Measurements from ENCODE around the gene PTPRB.
A peak's percentile ranks its signal among the peaks of the same experiment; 100 is the strongest.

The PTPRB gene

DNA sequence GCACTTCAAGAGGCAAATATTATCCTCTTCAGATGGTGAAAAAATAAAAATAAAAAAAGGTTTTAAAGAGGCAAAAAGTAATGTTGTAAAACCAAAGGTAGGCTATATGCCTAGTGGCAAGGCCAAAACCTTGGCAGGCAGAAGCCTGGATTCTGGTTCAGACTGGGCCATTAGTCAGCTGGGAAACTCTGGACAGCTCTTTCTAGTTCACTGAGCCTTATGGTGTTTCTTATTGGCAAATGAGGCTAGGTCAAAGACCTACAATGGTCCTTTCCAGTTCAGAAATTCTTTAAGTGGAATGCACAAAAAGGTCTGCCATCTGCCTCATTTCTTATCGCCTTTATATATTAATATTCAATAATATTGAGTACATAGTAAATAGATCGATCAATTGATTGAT, 44.6 kb downstream of the PTPRB start:
- Mint-ChIP-seq H3K9me3 (peaks cover 4% of the 10 kb centered on the region in 2 donors), H3K4me1 (peaks cover 0 to 3% of the 10 kb centered on the region in 2 donors), H3K36me3 (no peaks in the 10 kb centered on the region), H3K27ac (no peak overlapping the region), H3K27me3 (peaks cover 5 to 16% of the 10 kb centered on the region in 2 donors), H3K4me3 (no peak overlapping the region)
- ATAC-seq (replicated peaks) (no peak), DNase-seq (no peak)

DNA sequence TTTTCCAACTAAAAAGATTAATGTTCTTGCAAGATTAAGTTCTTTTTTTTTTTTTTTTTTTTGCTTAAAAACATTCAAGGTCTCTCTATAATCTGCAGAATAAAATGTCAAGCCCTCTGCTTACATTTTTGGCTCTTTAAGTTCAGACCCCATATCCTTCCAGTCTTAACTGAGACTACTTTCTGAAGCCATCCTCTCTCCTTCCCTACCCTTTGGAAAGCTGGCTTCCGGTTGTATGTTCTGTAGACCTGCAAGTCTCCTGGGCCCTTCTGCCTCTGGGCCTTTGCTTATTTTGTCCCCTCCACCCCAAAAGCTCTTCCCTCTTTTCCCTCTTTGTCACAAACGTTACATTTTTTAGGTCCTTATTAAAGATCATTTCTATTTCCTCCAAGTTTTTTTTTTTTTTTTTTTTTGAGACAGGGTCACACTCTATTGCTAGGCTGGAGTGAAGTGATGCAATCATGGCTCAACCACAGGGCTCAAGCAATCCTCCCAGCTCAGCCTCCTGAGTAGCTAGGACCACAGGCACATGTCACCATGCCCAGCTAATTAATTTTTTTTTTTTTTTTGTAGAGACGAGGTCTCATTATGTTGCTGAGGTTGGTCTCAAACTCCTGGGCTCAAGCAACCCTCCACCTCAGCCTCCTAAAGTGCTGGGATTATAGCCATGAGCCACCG, 46.5 kb downstream of the PTPRB start:
- H3K4me1 Mint-ChIP-seq: peaks cover 0 to 3% of the 10 kb centered on the region in 2 donors
- DNase-seq (no peak), ATAC-seq (replicated peaks) (no peak)
- H3K27me3 Mint-ChIP-seq: peaks cover 5 to 16% of the 10 kb centered on the region in 2 donors
- H3K27ac Mint-ChIP-seq: no peak overlapping the region
- peaks cover 4 to 6% of the 10 kb centered on the region in 2 donors for H3K9me3 Mint-ChIP-seq
- no peaks in the 10 kb centered on the region for H3K36me3 Mint-ChIP-seq
- no peak overlapping the region for H3K4me3 Mint-ChIP-seq

DNA sequence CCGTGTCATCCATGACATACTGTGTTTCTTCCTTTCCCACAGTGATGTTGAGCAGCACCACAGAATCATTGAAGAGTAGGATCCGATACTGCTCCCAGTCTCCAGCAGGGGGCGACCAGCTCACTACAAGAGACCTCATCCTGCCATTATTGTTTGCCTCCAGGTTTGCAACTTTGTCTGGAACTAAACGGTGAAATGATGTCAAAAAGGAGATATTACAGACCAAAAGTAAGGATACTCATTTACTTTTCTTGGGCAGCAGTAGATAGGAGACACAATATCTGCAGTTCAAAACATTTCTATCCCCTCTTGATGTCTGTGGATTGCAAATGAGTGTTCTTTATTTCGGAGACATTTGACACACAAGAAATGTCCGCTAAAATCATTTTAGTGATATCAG, 47.2 kb downstream of the PTPRB start:
- peak; percentile 81 to 83 for ATAC-seq (replicated peaks)
- H3K9me3 Mint-ChIP-seq: peaks cover 4 to 7% of the 10 kb centered on the region in 2 donors
- H3K4me3 Mint-ChIP-seq: no peak overlapping the region

DNA sequence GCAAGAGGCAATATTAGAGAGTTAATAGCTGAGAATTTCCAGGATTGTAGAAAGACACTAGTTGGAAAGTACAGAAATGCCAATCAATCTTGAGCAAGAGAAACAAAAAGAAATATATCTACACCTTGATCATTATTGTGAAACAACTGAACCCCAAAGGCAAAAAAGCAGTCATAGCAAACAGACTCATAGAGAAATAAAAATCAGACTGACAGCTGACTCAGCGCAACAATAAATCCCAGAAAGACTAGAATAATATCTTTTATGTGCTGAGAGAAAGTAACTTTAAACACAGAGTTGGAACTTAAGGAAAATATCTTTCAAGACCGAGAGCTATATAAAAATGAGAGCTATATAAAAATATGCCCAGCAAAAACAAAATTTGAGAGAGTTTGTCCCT, 52.9 kb downstream of the PTPRB start:
- peaks cover 0 to 5% of the 10 kb centered on the region in 2 donors for H3K27me3 Mint-ChIP-seq
- H3K9me3 Mint-ChIP-seq: peaks cover 9 to 16% of the 10 kb centered on the region in 2 donors
- no peaks in the 10 kb centered on the region for H3K36me3 Mint-ChIP-seq
- no peaks in the 10 kb centered on the region for H3K4me1 Mint-ChIP-seq
- no peak overlapping the region for H3K4me3 Mint-ChIP-seq
- ATAC-seq (replicated peaks): no peak
- H3K27ac Mint-ChIP-seq: no peak overlapping the region
- DNase-seq: no peak

More for the DNA sequence above, 47.2 kb downstream of the PTPRB start:
- Mint-ChIP-seq H3K27me3 (peaks cover 5 to 16% of the 10 kb centered on the region in 2 donors), H3K4me1 (peaks cover 0 to 3% of the 10 kb centered on the region in 2 donors), H3K27ac (no peak overlapping the region), H3K36me3 (no peaks in the 10 kb centered on the region)
- peak; percentile 21 for DNase-seq

DNA sequence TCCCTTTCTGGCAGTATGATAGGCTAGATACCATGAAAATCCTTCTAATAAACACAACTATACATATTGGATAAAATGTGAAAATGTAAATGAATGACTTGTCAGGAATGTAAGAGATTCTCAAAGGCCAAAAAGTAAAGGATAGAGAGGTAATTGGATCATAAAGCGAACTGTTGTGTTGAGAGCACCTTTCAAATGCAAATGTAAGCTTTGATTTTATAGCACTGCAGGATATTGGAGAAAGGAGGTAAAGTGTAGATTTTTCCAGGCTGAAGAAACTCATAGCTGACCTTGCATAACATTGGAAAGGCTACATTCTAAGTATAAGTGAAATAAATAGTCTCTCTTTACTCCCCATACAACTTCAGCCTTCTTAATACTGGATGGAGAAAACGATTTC, 54.0 kb downstream of the PTPRB start:
- Mint-ChIP-seq H3K9me3 (peaks cover 9 to 16% of the 10 kb centered on the region in 2 donors), H3K27me3 (peaks cover 0 to 5% of the 10 kb centered on the region in 2 donors), H3K36me3 (no peaks in the 10 kb centered on the region), H3K4me3 (no peak overlapping the region), H3K27ac (no peak overlapping the region), H3K4me1 (no peaks in the 10 kb centered on the region)
- DNase-seq (no peak), ATAC-seq (replicated peaks) (no peak)

DNA sequence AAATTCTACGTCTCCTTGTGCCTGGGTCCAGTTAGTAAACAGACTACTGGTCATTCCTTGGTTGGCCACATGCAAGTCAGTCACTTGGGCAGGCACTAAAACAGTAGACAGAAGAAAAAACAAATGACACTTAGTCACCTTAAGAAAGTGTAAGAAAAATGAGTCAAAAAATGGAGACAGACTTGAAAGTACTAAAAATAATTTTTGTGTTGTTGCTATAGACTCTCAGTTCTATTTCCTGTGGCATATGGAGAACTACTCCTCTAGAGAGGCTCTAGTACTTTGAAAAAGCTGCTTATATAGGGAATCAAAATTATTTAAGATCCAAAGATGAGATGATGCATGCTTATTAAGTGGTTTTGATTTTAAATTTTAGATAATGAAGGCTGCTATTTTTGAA, 56.0 kb downstream of the PTPRB start:
- Mint-ChIP-seq H3K4me1 (no peaks in the 10 kb centered on the region), H3K4me3 (no peak overlapping the region)
- ATAC-seq (replicated peaks): no peak

DNA sequence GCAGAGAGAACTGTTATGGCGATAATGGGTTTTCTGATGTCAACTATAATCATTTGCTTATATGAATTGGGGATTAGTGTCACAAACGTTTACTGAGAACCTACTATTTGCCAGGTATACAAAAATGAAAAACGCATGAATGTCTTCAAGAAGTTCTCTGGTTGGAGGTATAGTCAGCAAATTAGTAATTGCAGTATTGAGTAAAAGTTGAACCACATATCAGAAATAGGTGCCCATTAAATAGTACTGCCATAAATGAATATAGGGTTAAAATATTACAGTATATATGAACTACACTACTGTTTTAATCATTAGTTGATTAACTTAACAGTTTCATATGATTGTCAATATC, 60.0 kb downstream of the PTPRB start:
- no peak overlapping the region for H3K4me3 Mint-ChIP-seq
- H3K36me3 Mint-ChIP-seq: no peaks in the 10 kb centered on the region
- no peak overlapping the region for H3K27ac Mint-ChIP-seq
- DNase-seq (no peak), ATAC-seq (replicated peaks) (no peak)
- no peaks in the 10 kb centered on the region for H3K27me3 Mint-ChIP-seq
- H3K9me3 Mint-ChIP-seq: no peaks in the 10 kb centered on the region
- H3K4me1 Mint-ChIP-seq: no peaks in the 10 kb centered on the region

More for the DNA sequence above, 56.0 kb downstream of the PTPRB start:
- Mint-ChIP-seq H3K27ac (no peak overlapping the region), H3K27me3 (peaks cover 0 to 5% of the 10 kb centered on the region in 2 donors), H3K9me3 (peaks cover 9 to 14% of the 10 kb centered on the region in 2 donors), H3K36me3 (no peaks in the 10 kb centered on the region)
- DNase-seq: no peak

DNA sequence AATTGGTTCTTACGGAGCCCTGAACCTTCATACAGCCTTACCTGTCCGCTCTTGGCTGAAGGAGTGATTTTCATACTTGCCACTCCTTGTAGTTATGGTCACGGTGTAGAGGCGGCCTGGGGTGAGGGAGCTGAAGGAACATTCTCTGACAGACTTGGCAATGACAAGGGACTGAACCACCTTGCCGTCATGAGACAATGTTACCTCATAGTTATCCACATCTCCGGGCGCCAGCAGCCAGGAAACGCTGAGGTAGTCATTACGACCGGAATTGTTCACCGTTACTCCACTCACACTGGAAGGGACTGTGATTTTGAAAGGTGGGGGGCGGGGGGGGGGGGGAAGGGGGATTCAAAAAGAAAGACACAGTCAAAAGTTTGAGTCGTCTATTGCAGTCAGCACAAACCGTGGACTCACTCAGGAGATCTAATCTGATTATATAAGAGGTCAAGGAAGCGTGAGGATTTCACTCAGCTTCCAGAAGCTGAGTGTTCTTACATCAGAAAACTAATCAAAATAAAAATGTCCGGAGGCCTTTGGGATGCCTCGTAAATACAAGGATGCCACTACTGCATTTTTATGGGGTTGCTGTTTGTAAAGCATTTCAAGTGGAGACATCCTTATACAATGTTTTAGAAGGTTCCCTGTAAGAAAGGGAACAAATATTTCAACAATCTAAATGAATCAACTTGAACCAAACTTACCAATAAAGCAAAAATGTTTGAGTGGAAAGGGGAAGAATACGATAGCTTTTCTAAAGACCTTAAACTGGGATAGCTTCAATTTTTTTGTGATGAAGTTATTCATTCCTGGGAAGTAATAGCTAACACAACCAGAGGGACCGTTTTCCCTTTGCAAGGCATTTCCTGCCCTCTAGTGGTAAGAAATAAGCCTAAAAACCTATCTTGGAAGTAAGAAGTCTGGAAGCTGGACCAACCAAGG, 60.6 kb downstream of the PTPRB start:
- ATAC-seq (replicated peaks): peak; percentile 66 to 71
- H3K9me3 Mint-ChIP-seq: no peaks in the 10 kb centered on the region
- DNase-seq: no peak
- H3K4me1 Mint-ChIP-seq: no peaks in the 10 kb centered on the region
- no peaks in the 10 kb centered on the region for H3K36me3 Mint-ChIP-seq
- H3K27me3 Mint-ChIP-seq: no peaks in the 10 kb centered on the region
- no peak overlapping the region for H3K4me3 Mint-ChIP-seq
- no peak overlapping the region for H3K27ac Mint-ChIP-seq

DNA sequence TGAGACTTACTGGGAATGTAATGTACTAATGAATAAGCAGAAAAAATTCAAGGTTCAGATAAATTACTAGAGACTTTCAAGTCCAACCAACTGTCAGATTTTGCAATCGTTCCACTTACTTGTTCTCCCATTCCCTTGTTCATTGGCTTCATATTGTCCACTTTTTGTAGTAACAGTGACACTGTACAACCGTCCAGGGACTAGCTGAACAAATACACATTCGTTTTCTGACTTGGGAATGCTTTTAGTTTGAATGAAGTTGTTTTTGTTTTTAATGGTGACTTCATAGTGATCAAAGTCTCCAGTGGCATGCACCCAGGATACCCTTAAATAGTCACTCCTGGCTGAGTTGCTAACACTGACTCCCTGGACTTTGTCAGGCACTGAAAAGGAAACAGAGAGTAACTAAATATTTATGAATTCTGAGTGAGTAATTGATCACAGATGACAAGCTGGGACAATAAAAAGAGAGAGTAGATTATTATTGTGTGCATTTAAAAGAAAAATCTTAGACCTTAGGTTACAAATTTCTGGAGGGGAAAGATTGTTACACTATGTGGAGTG, 65.4 kb downstream of the PTPRB start:
- H3K4me3 Mint-ChIP-seq: no peak overlapping the region

DNA sequence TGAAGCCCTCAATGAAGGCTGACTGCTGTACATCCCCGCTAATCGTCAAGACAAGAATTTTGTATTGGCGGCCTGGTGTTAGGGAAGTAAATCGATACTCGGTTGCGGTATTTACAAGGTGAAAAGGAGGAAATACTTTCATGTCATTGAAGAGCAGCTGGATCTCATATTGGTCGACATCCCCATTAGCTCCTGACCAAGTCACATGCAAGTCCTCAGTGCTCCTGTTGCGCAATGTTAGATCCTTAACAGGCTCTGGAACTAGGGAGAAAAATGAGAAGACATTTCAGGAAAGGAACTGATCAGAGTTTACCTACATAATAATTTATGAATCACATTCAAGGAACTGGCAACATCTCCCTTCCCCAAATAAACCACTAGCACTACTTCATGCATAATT, 66.2 kb downstream of the PTPRB start:
- Mint-ChIP-seq H3K27me3 (no peaks in the 10 kb centered on the region), H3K27ac (no peak overlapping the region), H3K36me3 (no peaks in the 10 kb centered on the region), H3K4me3 (no peak overlapping the region), H3K9me3 (no peaks in the 10 kb centered on the region), H3K4me1 (no peaks in the 10 kb centered on the region)
- ATAC-seq (replicated peaks): no peak
- no peak for DNase-seq

More for the DNA sequence above, 65.4 kb downstream of the PTPRB start:
- H3K4me1 Mint-ChIP-seq: no peaks in the 10 kb centered on the region
- DNase-seq (no peak), ATAC-seq (replicated peaks) (no peak)
- no peaks in the 10 kb centered on the region for H3K27me3 Mint-ChIP-seq
- no peak overlapping the region for H3K27ac Mint-ChIP-seq
- H3K9me3 Mint-ChIP-seq: no peaks in the 10 kb centered on the region
- H3K36me3 Mint-ChIP-seq: no peaks in the 10 kb centered on the region

DNA sequence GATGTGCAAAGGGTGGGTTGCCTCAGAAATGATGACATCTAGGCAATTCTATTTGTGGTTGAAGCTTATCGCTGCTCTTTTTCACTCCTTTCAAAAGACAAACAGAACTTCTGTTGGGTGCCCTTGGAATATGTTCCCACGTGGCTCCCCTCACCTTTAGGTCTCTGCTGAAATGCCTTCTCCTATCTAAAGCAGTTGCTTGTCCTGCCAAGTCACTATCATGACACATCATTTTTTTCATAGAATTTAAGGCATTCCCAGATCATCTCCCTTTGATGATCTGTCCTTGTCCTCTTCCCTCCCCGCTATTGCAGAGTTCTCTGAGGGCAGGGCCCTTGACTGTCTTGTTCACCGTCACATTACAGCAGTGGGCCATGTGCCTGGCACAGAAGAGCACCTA, 75.7 kb downstream of the PTPRB start:
- Mint-ChIP-seq H3K4me1 (no peaks in the 10 kb centered on the region), H3K27ac (no peak overlapping the region), H3K9me3 (peaks cover 0 to 2% of the 10 kb centered on the region in 2 donors), H3K4me3 (no peak overlapping the region), H3K27me3 (peaks cover 10 to 23% of the 10 kb centered on the region in 2 donors), H3K36me3 (no peaks in the 10 kb centered on the region)
- DNase-seq: no peak
- ATAC-seq (replicated peaks): no peak

DNA sequence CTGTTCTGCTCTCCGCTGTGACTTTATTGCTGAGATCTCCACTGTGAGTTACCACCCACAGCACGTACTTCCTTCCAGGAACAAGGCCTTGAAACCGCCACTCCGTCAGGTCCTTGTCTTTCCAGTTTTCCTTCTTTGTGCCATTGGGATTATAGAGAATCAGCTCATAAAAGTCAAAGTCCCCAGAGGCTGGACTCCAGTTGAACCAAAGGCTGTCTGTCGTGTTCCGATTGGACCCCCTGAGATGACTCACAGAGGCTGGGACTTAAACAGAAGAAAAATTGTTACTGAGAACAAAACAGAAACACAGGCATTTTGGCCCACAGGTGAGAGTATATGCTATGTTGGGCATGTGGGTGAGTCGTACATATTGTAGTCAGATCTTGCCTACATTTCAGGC, 76.6 kb downstream of the PTPRB start:
- peaks cover 10 to 21% of the 10 kb centered on the region in 2 donors for H3K27me3 Mint-ChIP-seq
- no peaks in the 10 kb centered on the region for H3K36me3 Mint-ChIP-seq
- H3K4me3 Mint-ChIP-seq: no peak overlapping the region
- ATAC-seq (replicated peaks): no peak
- H3K27ac Mint-ChIP-seq: no peak overlapping the region
- DNase-seq: no peak
- no peaks in the 10 kb centered on the region for H3K4me1 Mint-ChIP-seq
- H3K9me3 Mint-ChIP-seq: peaks cover 0 to under 1% of the 10 kb centered on the region in 2 donors

DNA sequence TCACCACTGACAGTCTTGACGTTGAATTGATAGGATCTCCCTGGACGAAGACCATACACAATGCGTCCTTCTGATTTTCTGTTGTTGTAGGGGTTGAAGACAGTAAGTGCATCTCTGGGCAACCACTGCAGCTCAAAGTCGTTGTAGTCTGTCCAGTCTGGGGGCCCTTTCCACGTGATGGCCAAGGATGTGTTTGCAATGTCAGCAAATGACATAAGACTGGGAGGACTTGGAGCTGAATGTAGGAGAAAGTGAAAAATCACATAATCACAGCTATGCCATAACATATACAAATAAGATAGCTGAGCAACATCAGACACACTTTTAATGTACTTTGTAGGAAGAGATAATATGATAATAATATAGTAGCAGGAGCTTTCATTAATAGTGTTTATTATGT, 77.8 kb downstream of the PTPRB start:
- ATAC-seq (replicated peaks) (no peak), DNase-seq (no peak)
- Mint-ChIP-seq H3K36me3 (no peaks in the 10 kb centered on the region), H3K4me3 (no peak overlapping the region), H3K4me1 (no peaks in the 10 kb centered on the region), H3K27ac (no peak overlapping the region), H3K9me3 (no peaks in the 10 kb centered on the region), H3K27me3 (peaks cover 5 to 18% of the 10 kb centered on the region in 2 donors)

DNA sequence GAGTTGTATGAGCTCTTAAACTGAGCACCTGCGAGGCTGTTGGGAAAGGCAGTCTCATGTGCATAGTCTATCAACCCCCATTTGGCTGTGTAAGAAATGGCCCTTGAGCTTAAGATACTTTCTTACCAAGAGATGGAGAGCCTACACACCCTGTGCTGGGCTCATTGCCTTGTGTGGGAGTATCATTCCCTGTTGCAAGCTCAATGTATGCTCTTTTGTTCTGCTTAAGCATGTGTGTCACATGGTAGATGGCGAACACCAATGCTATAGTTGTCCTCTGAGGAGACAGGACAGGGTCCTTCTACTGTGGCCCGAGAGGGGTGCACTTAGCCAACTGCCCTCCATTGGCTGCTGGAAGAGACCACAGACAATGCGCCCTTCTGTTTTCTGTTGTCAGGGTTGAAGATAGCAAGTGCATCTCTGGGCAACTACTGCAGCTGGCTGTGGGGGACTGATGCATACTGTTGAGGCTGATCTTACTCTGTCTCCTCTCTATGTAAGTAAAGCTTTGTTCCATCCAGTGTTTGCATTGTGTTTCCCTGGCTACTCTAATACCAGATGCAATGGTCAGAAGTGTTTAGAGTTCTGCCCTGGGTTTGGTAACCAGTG, 79.5 kb downstream of the PTPRB start:
- DNase-seq (no peak), ATAC-seq (replicated peaks) (peak in 1 of 2 donors; percentile 16)
- no peaks in the 10 kb centered on the region for H3K4me1 Mint-ChIP-seq
- H3K4me3 Mint-ChIP-seq: no peak overlapping the region
- H3K36me3 Mint-ChIP-seq: no peaks in the 10 kb centered on the region
- no peaks in the 10 kb centered on the region for H3K9me3 Mint-ChIP-seq
- peaks cover 0 to 6% of the 10 kb centered on the region in 2 donors for H3K27me3 Mint-ChIP-seq
- H3K27ac Mint-ChIP-seq: no peak overlapping the region
